Common myeloid progenitor, CD34-positive (primary cell): ENCODE data around the gene ANAPC15.

Experiments used
- CTCF ChIA-PET: fragments of 350-600 bp; sonication (Branson Sonifier 250); formaldehyde crosslinking; loops from one replicate; lab custom pipeline; 2021; ENCODE audit warnings: antibody characterized with exemption; lab: Charles Lee
- POLR2A ChIA-PET: fragments of 350-600 bp; sonication (Branson Sonifier 250); formaldehyde crosslinking; loops from one replicate; lab custom pipeline; 2021; ENCODE audit warnings: antibody characterized with exemption; lab: Charles Lee
- DNase-seq, 3 donors: peaks; one replicate each; pipeline versions ENCODE4 v3.0.0 to v3.0.0-alpha.2; 2013
- H3K27ac ChIP-seq, 2 experiments: 1 replicate in 1 of 2; 2 replicates in 1 of 2; pipeline ENCODE4 v1.7.0; 2013; ENCODE audit warnings: inconsistent platforms in 2 of 2, low read length in 2 of 2, mild to moderate bottlenecking in 2 of 2, low read depth in 1 of 2, moderate library complexity in 1 of 2; ENCODE audit not compliant: severe bottlenecking in 2 of 2, insufficient read depth in 1 of 2, poor library complexity in 1 of 2
- H3K27me3 ChIP-seq, 5 experiments: replicated peaks in 2 of 5; 1 replicate in 3 of 5; 2 replicates in 2 of 5; pipeline versions ENCODE4 v1.6.1 to v1.7.0; 2013; ENCODE audit warnings: low read length in 4 of 5, mild to moderate bottlenecking in 2 of 5, moderate library complexity in 2 of 5, inconsistent platforms in 1 of 5; ENCODE audit not compliant: insufficient read depth in 5 of 5, control insufficient read depth in 4 of 5
- H3K36me3 ChIP-seq, 4 experiments: 1 replicate in 2 of 4; 2 replicates in 2 of 4; pipeline versions ENCODE4 v1.6.1 to v1.7.0; 2013; ENCODE audit warnings: low read length in 3 of 4, control low read depth in 1 of 4, mild to moderate bottlenecking in 1 of 4; ENCODE audit not compliant: control insufficient read depth in 4 of 4, insufficient read depth in 4 of 4
- H3K4me1 ChIP-seq, 4 experiments: 1 replicate in 3 of 4; 2 replicates in 1 of 4; pipeline versions ENCODE4 v1.6.1 to v1.7.1; 2013; ENCODE audit warnings: low read length in 3 of 4, mild to moderate bottlenecking in 3 of 4, control low read depth in 1 of 4, inconsistent platforms in 1 of 4, moderate library complexity in 1 of 4; ENCODE audit not compliant: control insufficient read depth in 4 of 4, insufficient read depth in 4 of 4; ENCODE audit errors: control extremely low read depth in 1 of 4
- H3K4me3 ChIP-seq, 7 experiments: 1 replicate in 4 of 7; 2 replicates in 3 of 7; pipeline versions ENCODE4 v1.5.1 to v1.7.0; 2013; ENCODE audit warnings: mild to moderate bottlenecking in 7 of 7, low read length in 6 of 7, moderate library complexity in 6 of 7, inconsistent platforms in 2 of 7, low read depth in 2 of 7, control low read depth in 1 of 7; ENCODE audit not compliant: insufficient read depth in 4 of 7, control insufficient read depth in 1 of 7; ENCODE audit errors: extremely low read depth in 1 of 7
- H3K9me3 ChIP-seq, 5 experiments: 1 replicate in 4 of 5; 2 replicates in 1 of 5; pipeline versions ENCODE4 v1.6.1 to v1.7.1; 2013; ENCODE audit warnings: low read length in 4 of 5, mild to moderate bottlenecking in 2 of 5, inconsistent platforms in 1 of 5, low read depth in 1 of 5, moderate library complexity in 1 of 5; ENCODE audit not compliant: control insufficient read depth in 4 of 5, insufficient read depth in 2 of 5; ENCODE audit errors: control extremely low read depth in 1 of 5
- WGBS: methylation state at CpG from one replicate; pipeline ENCODE4 v1.1.5; 2013; ENCODE audit not compliant: insufficient coverage; 5-methylcytosine and 5-hydroxymethylcytosine counted together

The ANAPC15 gene

DNA sequence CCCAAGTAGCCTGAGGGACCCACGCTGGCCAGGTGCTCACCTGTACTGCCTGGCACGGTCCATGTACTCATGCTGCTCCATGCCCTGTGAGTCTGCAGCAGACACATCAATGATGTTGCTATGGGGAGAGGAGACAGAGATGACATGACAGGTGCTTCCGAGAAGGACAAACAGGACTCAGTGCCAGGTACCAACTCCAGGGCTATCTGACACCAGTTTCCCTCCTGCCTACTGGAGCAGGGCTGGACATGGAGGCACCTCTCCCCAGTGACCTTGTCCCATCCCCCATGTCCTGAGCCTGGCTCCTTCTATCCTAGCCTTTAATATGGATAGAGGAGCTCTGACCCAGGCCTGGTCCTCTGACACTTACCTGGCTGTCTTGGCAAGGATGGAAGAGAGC, 13.8 kb downstream of the ANAPC15 start:
- CTCF ChIA-PET, result interaction anchor here (0.9 to 13.8 kb wide), 12 partner anchors 7 to 122 kb away, joined by 3 to 394 read pairs (median 4); partner anchors contain the start of genes ANAPC15 and LRRC51
- Histone ChIP-seq H3K27me3 (no peaks in the 10 kb centered on the region), H3K27ac (peak overlapping the region; percentile 95 to 96), H3K4me1 (peaks cover 34 to 53% (median 48%) of the 10 kb centered on the region in 4 experiments), H3K36me3 (peaks cover 13 to 53% (median 40%) of the 10 kb centered on the region in 4 experiments), H3K9me3 (no peaks in the 10 kb centered on the region), H3K4me3 (peak overlapping the region in 1 of 7 experiments; percentile 35)
- WGBS, result 97% methylated on average over 3 of the region's 3 CpGs
- POLR2A ChIA-PET, result interaction anchor here (1.4 kb wide), 1 partner anchor 23 kb away, joined by 4 read pairs; no protein-coding TSS in a partner anchor
- no peak for DNase-seq

DNA sequence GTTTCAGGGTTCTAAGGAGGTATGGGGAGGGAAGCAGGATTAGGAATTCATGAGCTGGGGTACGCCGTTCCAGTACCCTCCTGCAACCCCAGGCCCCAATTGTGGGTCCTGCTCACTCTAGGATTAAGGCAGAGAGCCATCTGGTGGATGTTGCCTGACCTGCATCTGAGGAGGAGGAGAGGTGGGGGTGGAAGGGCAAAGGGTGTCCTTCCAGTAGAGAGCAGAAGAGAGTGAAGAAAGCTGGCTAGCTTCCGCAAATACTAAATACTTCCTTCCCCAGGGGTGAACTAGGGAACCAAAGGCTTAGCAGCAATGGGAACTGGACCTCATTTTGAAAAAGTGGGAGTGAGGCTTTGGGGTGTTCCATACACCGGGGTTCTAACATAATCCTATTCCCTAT, 21.2 kb downstream of the ANAPC15 start:
- WGBS, result 20% methylated on average over 2 of the region's 4 CpGs
- peak; percentile 86 to 93 (median 91) for DNase-seq
- CTCF ChIA-PET, result interaction anchor here (0.8 to 13.8 kb wide), 27 partner anchors 9 to 340 kb away, joined by 3 to 394 read pairs (median 6); partner anchors contain the start of genes ANAPC15, LRRC51, RNF121 and XNDC1N

GRCh38 chr11:72088076-72088808, 24.3 kb downstream of the ANAPC15 start:
- POLR2A ChIA-PET, result no interaction called here
- DNase-seq, result no peak
- H3K4me3 ChIP-seq, result no peak overlapping the region
- H3K27me3 ChIP-seq, result no peaks in the 10 kb centered on the region
- no peak overlapping the region for H3K27ac ChIP-seq
- H3K36me3 ChIP-seq, result peaks cover 14 to 64% (median 35%) of the 10 kb centered on the region in 4 experiments
- peaks cover 0 to 18% (median 13%) of the 10 kb centered on the region in 4 experiments for H3K4me1 ChIP-seq
- CTCF ChIA-PET, result interaction anchor here (0.9 to 8.2 kb wide), 5 partner anchors 10 to 64 kb away, joined by 3 to 86 read pairs (median 23); partner anchors contain the start of gene LAMTOR1
- H3K9me3 ChIP-seq, result no peaks in the 10 kb centered on the region
- 97% methylated on average over 3 of the region's 4 CpGs for WGBS

More for the DNA sequence above, 21.2 kb downstream of the ANAPC15 start:
- H3K9me3 ChIP-seq, result no peaks in the 10 kb centered on the region
- H3K4me3 ChIP-seq, result peak overlapping the region in 1 of 7 experiments; percentile 14
- peaks cover 19 to 68% (median 43%) of the 10 kb centered on the region in 4 experiments for H3K36me3 ChIP-seq
- no peaks in the 10 kb centered on the region for H3K27me3 ChIP-seq
- peaks cover 0 to 18% (median 13%) of the 10 kb centered on the region in 4 experiments for H3K4me1 ChIP-seq
- POLR2A ChIA-PET, result interaction anchor here (3.6 kb wide), 1 partner anchor 10 kb away, joined by 21 read pairs; no protein-coding TSS in a partner anchor
- peak overlapping the region in 1 of 2 experiments; percentile 30 for H3K27ac ChIP-seq

DNA sequence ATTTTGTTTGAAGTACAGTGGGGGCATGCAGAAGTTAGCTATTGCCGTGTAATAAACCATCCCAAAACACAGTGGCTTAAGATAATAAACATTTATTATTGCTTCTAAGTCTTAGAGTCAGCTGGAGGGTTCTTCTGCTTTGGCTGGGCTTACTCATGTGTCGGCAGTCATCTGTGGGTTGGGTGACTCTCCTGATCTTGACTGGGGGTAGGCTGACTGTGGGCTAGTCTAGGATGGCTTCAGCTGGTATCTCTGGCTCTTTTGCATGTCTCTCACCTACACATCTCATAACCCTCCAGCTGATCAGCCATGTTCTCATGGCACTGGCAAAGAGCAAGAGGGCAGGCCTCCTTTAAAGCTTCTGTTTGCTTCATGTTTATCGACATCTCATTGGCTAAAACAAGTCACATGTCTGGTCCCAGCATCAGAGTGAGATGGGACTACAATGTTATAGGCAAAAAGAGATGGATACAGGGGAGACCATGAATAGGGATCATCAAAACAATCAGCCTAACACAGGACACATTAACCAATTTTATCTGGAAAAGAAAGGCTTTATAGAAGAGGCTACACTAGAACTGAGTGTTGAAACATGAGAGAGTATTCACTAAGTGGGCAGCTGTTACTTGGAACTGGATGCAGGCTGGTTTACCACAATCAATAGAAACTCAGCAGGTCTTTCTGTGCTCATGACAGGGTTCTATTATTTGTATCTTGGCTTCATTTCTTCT, 26.7 kb downstream of the ANAPC15 start:
- Histone ChIP-seq H3K36me3 (peaks cover 9 to 53% (median 33%) of the 10 kb centered on the region in 4 experiments), H3K27me3 (no peaks in the 10 kb centered on the region), H3K27ac (peak overlapping the region in 1 of 2 experiments; percentile 15), H3K4me1 (peaks cover 6 to 23% (median 20%) of the 10 kb centered on the region in 4 experiments), H3K9me3 (no peaks in the 10 kb centered on the region), H3K4me3 (no peak overlapping the region)
- CTCF ChIA-PET, result interaction anchor here (1.1 to 8.2 kb wide), 14 partner anchors 8 to 346 kb away, joined by 3 to 86 read pairs (median 4); partner anchors contain the start of gene LAMTOR1
- POLR2A ChIA-PET, result interaction anchor here (0.6 kb wide), 1 partner anchor 12 kb away, joined by 4 read pairs; no protein-coding TSS in a partner anchor
- 100% methylated on average over 1 of the region's 3 CpGs for WGBS
- no peak for DNase-seq

GRCh38 chr11:72084965-72085364, 27.5 kb downstream of the ANAPC15 start:
- Histone ChIP-seq H3K27ac (no peak overlapping the region), H3K36me3 (peaks cover 9 to 45% (median 26%) of the 10 kb centered on the region in 4 experiments)
- WGBS, result 100% methylated on average over 1 of the region's 1 CpG

DNA sequence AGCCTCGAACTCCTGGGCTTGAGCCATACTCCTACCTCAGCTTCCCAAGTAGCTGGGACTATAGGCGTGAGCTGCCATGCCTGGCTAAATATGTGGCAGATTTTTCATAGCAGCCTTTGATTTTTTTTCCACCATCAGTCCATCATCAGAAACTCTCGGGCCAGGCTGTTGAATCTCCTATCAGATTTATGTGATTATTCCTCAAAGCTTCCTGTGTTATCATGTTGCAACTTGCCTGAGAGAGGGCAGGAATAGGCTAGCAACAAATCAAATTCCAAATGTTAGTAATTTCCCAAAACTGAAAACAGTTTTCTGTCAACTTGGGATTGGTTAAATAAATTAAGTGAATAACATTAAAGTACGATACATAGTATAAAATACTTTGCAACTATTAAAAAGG, 28.4 kb downstream of the ANAPC15 start:
- no peaks in the 10 kb centered on the region for H3K9me3 ChIP-seq
- no peak overlapping the region for H3K4me3 ChIP-seq
- ChIA-PET CTCF (interaction anchor here (0.9 to 8.2 kb wide), 8 partner anchors 9 to 98 kb away, joined by 3 to 86 read pairs (median 6); partner anchors contain the start of gene LAMTOR1), POLR2A (interaction anchor here (0.6 kb wide), 1 partner anchor 53 kb away, joined by 10 read pairs; no protein-coding TSS in a partner anchor)
- peaks cover 9 to 36% (median 20%) of the 10 kb centered on the region in 4 experiments for H3K36me3 ChIP-seq
- H3K4me1 ChIP-seq, result peaks cover 6 to 26% (median 24%) of the 10 kb centered on the region in 4 experiments
- no peak overlapping the region for H3K27ac ChIP-seq
- 94% methylated on average over 2 of the region's 4 CpGs for WGBS
- H3K27me3 ChIP-seq, result no peaks in the 10 kb centered on the region
- no peak for DNase-seq

More at GRCh38 chr11:72084965-72085364, 27.5 kb downstream of the ANAPC15 start:
- ChIA-PET CTCF (interaction anchor here (1.1 to 8.2 kb wide), 12 partner anchors 11 to 347 kb away, joined by 3 to 86 read pairs (median 6); partner anchors contain the start of gene LAMTOR1), POLR2A (interaction anchor here (0.6 to 0.7 kb wide), 2 partner anchors 96 to 1907 kb away, joined by 3 read pairs; no protein-coding TSS in a partner anchor)
- no peaks in the 10 kb centered on the region for H3K27me3 ChIP-seq
- DNase-seq, result no peak
- H3K9me3 ChIP-seq, result no peaks in the 10 kb centered on the region
- H3K4me1 ChIP-seq, result peaks cover 6 to 20% (median 19%) of the 10 kb centered on the region in 4 experiments
- no peak overlapping the region for H3K4me3 ChIP-seq
